Right lobe of liver (tissue), 6 donors: Measurements from ENCODE around the gene TBC1D20. TPM values are rescaled to one million over a fixed set of nuclear protein-coding genes. Genes with fewer than 3 reads are reported as not detected.
A peak's percentile ranks its signal among the peaks of the same experiment; 100 is the strongest.

ENCODE experiments used
- ATAC-seq, 4 donors: fragments of 200-7000 bp; cut with Tn5 transposase; one replicate each; pipeline ENCODE4 v1.9.1; 2020; ENCODE audit warnings: mild to moderate bottlenecking in 4 of 4, moderate library complexity in 4 of 4
- DNase-seq, 3 donors: peaks; one replicate each; pipeline ENCODE4 v3.0.0-alpha.2; 2020
- H3K27ac ChIP-seq, 3 donors: fragments of 200-600 bp; one replicate each; pipeline ENCODE4 v1.8.0; 2022
- H3K27me3 ChIP-seq, 2 donors: fragments of 200-600 bp; one replicate each; pipeline ENCODE4 v1.8.0; 2022
- H3K36me3 ChIP-seq, 4 donors: fragments of 200-600 bp; sonication (generic) in 1 of 4; one replicate each; pipeline versions ENCODE4 v1.5.1 to v1.8.0; 2017 to 2022; ENCODE audit warnings: control low read depth in 1 of 4
- H3K4me1 ChIP-seq, 4 donors: fragments of 200-600 bp; sonication (generic) in 1 of 4; one replicate each; pipeline versions ENCODE4 v1.5.1 to v1.8.0; 2017 to 2022; ENCODE audit warnings: control low read depth in 1 of 4
- H3K4me3 ChIP-seq, 3 donors: fragments of 200-600 bp; one replicate each; pipeline ENCODE4 v1.8.0; 2022
- H3K9me3 ChIP-seq, 4 donors: fragments of 200-600 bp; sonication (generic) in 1 of 4; one replicate each; pipeline versions ENCODE4 v1.5.1 to v1.8.0; 2017 to 2022; ENCODE audit warnings: control low read depth in 1 of 4
- CTCF ChIP-seq, 4 donors: fragments of 200-600 bp in 3 of 4; fragments of 450-650 bp in 1 of 4; IDR thresholded peaks; one replicate each; pipeline versions ENCODE4 v1.5.1 to v1.8.0; 2016 to 2022; ENCODE audit warnings: antibody characterized with exemption in 4 of 4, mild to moderate bottlenecking in 2 of 4
- POLR2A ChIP-seq: fragments of 450-650 bp; IDR thresholded peaks from one replicate; pipeline ENCODE4 v1.6.1; 2017; ENCODE audit warnings: antibody characterized with exemption, mild to moderate bottlenecking
- WGBS: methylation state at CpG from one replicate; pipeline ENCODE4 v1.1.6; 2018; ENCODE audit warnings: low coverage, low lambda C conversion rate; ENCODE audit not compliant: insufficient coverage; ENCODE audit errors: missing lambda C conversion rate; 5-methylcytosine and 5-hydroxymethylcytosine counted together
- intact Hi-C, 2 donors: fragments of 100-400 bp; cut with DNase I; formaldehyde crosslinking; loops; one replicate each; pipeline versions ENCODE4 v1.11.2 to v1.14.1; 2022
- total RNA-seq, 6 experiments: library from RNA; depleted of rRNA in 2 of 6; stranded (reverse); fragments of >200 nt in 2 of 6; fragmentation: NEBNext Ultra II Directional in 3 of 6; extraction: Animal tissue kit (Norgen Biotek cat#: 25700) in 3 of 6; gene quantifications; one replicate each; pipeline versions ENCODE4 v1.1.0 to v1.2.4, GENCODE V29; 2016 to 2023
- donor health status: DM: no; HTN: yes; CAD: no.
- donor health status: DM: no; HTN: no; CAD: no.
- donor health status: DM: no; HTN: no; CAD: no.
- donor health status: DM: no; HTN: yes; CAD: no.
- donor health status: DM: no; HTN: yes; CAD: no.

The TBC1D20 gene
- total RNA-seq, 6 experiments from 2014 or later: 10.8 to 21.4 (median 13.9) TPM

GRCh38 chr20:434221-434620 is 28.1 kb downstream of the TBC1D20 start:
- DNase-seq (no peak), ATAC-seq (no peak)
- TF ChIP-seq CTCF (IDR thresholded peaks at IDR 0.05) (no peak), POLR2A (no peak)
- WGBS: 57% methylated on average over 7 of the region's 11 CpGs
- Histone ChIP-seq H3K9me3 (no peaks in the 10 kb centered on the region), H3K4me1 (peaks cover 0 to 34% (median 15%) of the 10 kb centered on the region in 4 donors), H3K27ac (peak overlapping the region in 1 of 3 donors; percentile 50), H3K36me3 (peaks cover 3 to 53% (median 10%) of the 10 kb centered on the region in 4 donors), H3K4me3 (no peak overlapping the region), H3K27me3 (no peaks in the 10 kb centered on the region)
- intact Hi-C loops: no loop called here

GRCh38 chr20:433300-433975 is 28.9 kb downstream of the TBC1D20 start:
- DNase-seq: no peak
- ATAC-seq: peak in 1 of 4 donors; percentile 8
- Histone ChIP-seq H3K4me3 (no peak overlapping the region), H3K4me1 (peaks cover 0 to 40% (median 17%) of the 10 kb centered on the region in 4 donors), H3K36me3 (peaks cover 3 to 53% (median 10%) of the 10 kb centered on the region in 4 donors), H3K27ac (no peak overlapping the region), H3K27me3 (no peaks in the 10 kb centered on the region), H3K9me3 (no peaks in the 10 kb centered on the region)
- WGBS: 85% methylated on average over 10 of the region's 12 CpGs
- intact Hi-C loops: no loop called here
- no peak for TF ChIP-seq CTCF (IDR thresholded peaks at IDR 0.05)

GRCh38 chr20:432677-433299 is 29.5 kb downstream of the TBC1D20 start:
- Histone ChIP-seq H3K4me3 (no peak overlapping the region), H3K27me3 (no peaks in the 10 kb centered on the region), H3K27ac (no peak overlapping the region), H3K4me1 (peaks cover 0 to 40% (median 17%) of the 10 kb centered on the region in 4 donors), H3K9me3 (no peaks in the 10 kb centered on the region), H3K36me3 (peaks cover 3 to 52% (median 10%) of the 10 kb centered on the region in 4 donors)
- WGBS: 60% methylated on average over 1 of the region's 11 CpGs
- intact Hi-C loops: no loop called here
- DNase-seq (no peak), ATAC-seq (no peak)
- peak; percentile 11 for TF ChIP-seq POLR2A
- no peak for TF ChIP-seq CTCF (IDR thresholded peaks at IDR 0.05)

- ATAC-seq (no peak), DNase-seq (no peak)
- intact Hi-C loops: no loop called here
- H3K27ac ChIP-seq: no peak overlapping the region
- peaks cover 0 to 40% (median 17%) of the 10 kb centered on the region in 4 donors for H3K4me1 ChIP-seq
- TF ChIP-seq CTCF (IDR thresholded peaks at IDR 0.05) (no peak), POLR2A (no peak)
- peaks cover 0 to 46% (median 10%) of the 10 kb centered on the region in 4 donors for H3K36me3 ChIP-seq
- no peaks in the 10 kb centered on the region for H3K27me3 ChIP-seq
- no peak overlapping the region for H3K4me3 ChIP-seq
- 93% methylated on average over 3 of the region's 13 CpGs for WGBS
- H3K9me3 ChIP-seq: no peaks in the 10 kb centered on the region
Observed at GRCh38 chr20:432208-432607, 30.1 kb downstream of the TBC1D20 start.
